WERI-Rb-1 (cell line): ENCODE data around the gene USP38.

Source experiments
- DNase-seq: peaks from one replicate; pipeline ENCODE4 v3.0.0-alpha.2; 2020
- H3K27ac ChIP-seq: fragments of 250-450 bp; sonication (Bioruptor Pico); 2 replicates; pipeline ENCODE4 v1.5.1; 2020; ENCODE audit warnings: mild to moderate bottlenecking, moderate library complexity
- H3K27me3 ChIP-seq: fragments of 250-450 bp; sonication (Bioruptor Pico); 2 replicates; pipeline ENCODE4 v1.5.1; 2021; ENCODE audit warnings: mild to moderate bottlenecking, low read depth, moderate library complexity; ENCODE audit not compliant: insufficient read depth, severe bottlenecking
- H3K36me3 ChIP-seq: fragments of 250-450 bp; sonication (Bioruptor Pico); 2 replicates; pipeline ENCODE4 v1.5.1; 2020; ENCODE audit warnings: mild to moderate bottlenecking, moderate library complexity
- H3K4me3 ChIP-seq: 2 replicates; pipeline ENCODE4 v1.5.1; 2011; ENCODE audit warnings: low read depth, mild to moderate bottlenecking, control low read depth, low read length
- H3K9me3 ChIP-seq: fragments of 250-450 bp; sonication (Bioruptor Pico); 2 replicates; pipeline ENCODE4 v1.5.1; 2021; ENCODE audit warnings: mild to moderate bottlenecking, moderate library complexity; ENCODE audit not compliant: severe bottlenecking
- TF ChIP-seq, protein P1 (sequence below): IDR thresholded peaks from 2 replicates; pipeline ENCODE4 v1.5.1; 2011; ENCODE audit warnings: low read depth, mild to moderate bottlenecking, control low read depth, inconsistent platforms, low read length

The USP38 gene

DNA sequence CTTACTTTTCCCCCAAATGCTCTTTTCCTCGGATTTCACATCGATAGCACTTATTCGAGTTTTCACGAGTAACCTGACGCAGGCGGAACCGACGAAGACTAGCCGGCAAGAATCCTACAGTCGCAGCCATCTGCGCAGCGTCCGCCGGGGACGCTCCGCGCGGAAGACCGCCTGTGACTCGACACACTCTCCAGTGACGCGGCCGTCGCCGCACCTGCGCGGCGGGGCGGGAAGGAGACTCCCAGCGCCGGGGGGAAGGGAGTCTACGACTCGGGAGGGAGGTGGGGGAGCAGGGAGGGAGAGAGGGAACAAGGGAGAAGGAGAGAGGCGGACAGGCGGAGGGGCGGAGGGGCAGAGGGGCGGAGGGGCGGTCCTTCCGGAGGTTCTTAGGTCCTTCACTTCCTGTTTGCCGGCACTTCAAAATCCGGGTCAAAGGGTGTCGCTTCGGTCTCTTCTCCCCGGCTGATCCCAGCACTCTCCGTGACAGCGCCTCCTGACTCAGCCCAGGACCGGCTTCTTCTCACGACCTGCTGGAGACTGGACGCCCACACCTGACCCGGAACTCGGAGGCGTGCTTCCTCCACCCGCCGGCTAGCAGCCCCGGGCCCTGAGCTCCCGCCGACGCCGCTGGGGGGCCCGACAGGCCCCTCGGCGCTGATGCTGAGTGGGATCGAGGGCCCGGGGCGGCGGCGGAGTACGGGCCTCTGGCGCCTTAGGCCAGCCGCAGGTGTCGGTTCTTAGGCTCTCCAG lies at the start of gene USP38:
Gene USP38, plus strand, starts transcription at position 415 of the 750 bp plus-strand sequence. CDS start 534 bp downstream, outside the sequence.
- peak; percentile 100 for DNase-seq

GRCh38 chr4:143135358-143135757 lies 49.4 kb upstream of the USP38 start:
- TF ChIP-seq, protein P1, sequence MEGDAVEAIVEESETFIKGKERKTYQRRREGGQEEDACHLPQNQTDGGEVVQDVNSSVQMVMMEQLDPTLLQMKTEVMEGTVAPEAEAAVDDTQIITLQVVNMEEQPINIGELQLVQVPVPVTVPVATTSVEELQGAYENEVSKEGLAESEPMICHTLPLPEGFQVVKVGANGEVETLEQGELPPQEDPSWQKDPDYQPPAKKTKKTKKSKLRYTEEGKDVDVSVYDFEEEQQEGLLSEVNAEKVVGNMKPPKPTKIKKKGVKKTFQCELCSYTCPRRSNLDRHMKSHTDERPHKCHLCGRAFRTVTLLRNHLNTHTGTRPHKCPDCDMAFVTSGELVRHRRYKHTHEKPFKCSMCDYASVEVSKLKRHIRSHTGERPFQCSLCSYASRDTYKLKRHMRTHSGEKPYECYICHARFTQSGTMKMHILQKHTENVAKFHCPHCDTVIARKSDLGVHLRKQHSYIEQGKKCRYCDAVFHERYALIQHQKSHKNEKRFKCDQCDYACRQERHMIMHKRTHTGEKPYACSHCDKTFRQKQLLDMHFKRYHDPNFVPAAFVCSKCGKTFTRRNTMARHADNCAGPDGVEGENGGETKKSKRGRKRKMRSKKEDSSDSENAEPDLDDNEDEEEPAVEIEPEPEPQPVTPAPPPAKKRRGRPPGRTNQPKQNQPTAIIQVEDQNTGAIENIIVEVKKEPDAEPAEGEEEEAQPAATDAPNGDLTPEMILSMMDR, result no peak
- no peaks in the 10 kb centered on the region for H3K9me3 ChIP-seq
- H3K27me3 ChIP-seq, result no peaks in the 10 kb centered on the region
- no peaks in the 10 kb centered on the region for H3K36me3 ChIP-seq
- no peak overlapping the region for H3K4me3 ChIP-seq
- DNase-seq, result no peak
- no peak overlapping the region for H3K27ac ChIP-seq

More for the DNA sequence above, at the start of gene USP38:
- Histone ChIP-seq H3K27ac (peak within 1 kb of the TSS; percentile 95), H3K4me3 (peak within 1 kb of the TSS; percentile 80), H3K36me3 (peaks cover 25% of the 10 kb centered on the region), H3K9me3 (no peaks in the 10 kb centered on the region), H3K27me3 (no peaks in the 10 kb centered on the region)
- TF ChIP-seq, protein P1, result 0 out of 2 replicates have a peak, but pooled peaks have one; percentile 6

GRCh38 chr4:143140696-143141095 lies 44.0 kb upstream of the USP38 start:
- Histone ChIP-seq H3K27me3 (no peaks in the 10 kb centered on the region), H3K9me3 (peaks cover under 1% of the 10 kb centered on the region), H3K36me3 (no peaks in the 10 kb centered on the region), H3K27ac (no peak overlapping the region), H3K4me3 (no peak overlapping the region)
- DNase-seq, result no peak
- TF ChIP-seq, protein P1, result no peak

DNA sequence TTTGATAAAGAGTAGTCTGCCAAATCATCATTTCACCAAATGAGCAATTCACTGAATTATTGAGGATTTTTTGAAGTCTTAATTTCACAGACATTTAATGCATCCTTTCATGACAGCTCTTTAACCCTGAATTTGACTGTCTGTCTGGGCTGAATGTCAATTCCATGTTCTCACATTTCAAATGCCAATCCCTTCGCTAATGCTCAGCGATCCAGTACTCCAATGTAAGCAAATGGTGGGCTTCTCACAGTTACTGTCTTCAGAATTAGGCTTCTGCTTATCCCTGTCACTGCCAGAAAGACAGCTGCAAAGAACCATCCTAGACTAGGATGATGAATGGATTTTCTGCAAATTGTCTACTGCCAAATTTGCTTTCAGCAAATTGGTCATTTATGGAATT lies 36.2 kb upstream of the USP38 start:
- DNase-seq, result peak; percentile 19

DNA sequence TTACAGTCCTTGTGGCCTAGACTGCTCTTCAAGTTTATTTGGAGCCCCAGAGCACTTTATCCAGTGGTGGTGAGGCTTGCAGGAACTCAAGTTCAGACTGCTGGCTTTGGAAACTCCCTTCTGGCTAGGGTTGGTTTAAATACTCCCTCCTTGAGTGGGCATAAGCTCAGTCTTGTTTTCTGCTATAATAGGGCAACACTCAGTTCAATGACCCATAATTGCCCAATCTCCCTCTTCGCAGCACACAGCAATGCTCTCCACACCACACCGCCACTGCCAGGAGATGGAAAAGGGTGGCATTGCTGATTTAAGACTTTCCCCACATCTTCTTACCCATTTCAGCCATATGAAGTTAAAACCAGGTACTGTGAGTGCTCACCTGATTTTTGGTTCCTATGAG lies 27.9 kb upstream of the USP38 start:
- no peaks in the 10 kb centered on the region for H3K27me3 ChIP-seq
- no peaks in the 10 kb centered on the region for H3K36me3 ChIP-seq
- no peak overlapping the region for H3K27ac ChIP-seq
- TF ChIP-seq, protein P1, result no peak
- DNase-seq, result no peak
- peaks cover 27% of the 10 kb centered on the region for H3K9me3 ChIP-seq
- no peak overlapping the region for H3K4me3 ChIP-seq

More for the DNA sequence above, 36.2 kb upstream of the USP38 start:
- H3K36me3 ChIP-seq, result no peaks in the 10 kb centered on the region
- peaks cover 14% of the 10 kb centered on the region for H3K9me3 ChIP-seq
- no peaks in the 10 kb centered on the region for H3K27me3 ChIP-seq
- TF ChIP-seq, protein P1, result no peak
- H3K27ac ChIP-seq, result no peak overlapping the region
- no peak overlapping the region for H3K4me3 ChIP-seq
